Neuron (in vitro differentiated cells): ENCODE measurements around the gene YPEL4.
"Not testable (repeated sequence)": the region's sequence is repeated elsewhere in the genome, so short reads cannot be mapped to it uniquely, and the experiment has no call there.

ENCODE experiments used
- H2AFZ ChIP-seq: one replicate; pipeline ENCODE4 v1.6.1; 2013; ENCODE audit warnings: low read depth, mild to moderate bottlenecking, inconsistent platforms, low read length, moderate library complexity
- H3K27me3 ChIP-seq: one replicate; pipeline ENCODE4 v1.6.1; 2013; ENCODE audit warnings: low read length; ENCODE audit not compliant: insufficient read depth
- H3K36me3 ChIP-seq: one replicate; pipeline ENCODE4 v1.6.1; 2013; ENCODE audit warnings: low read length; ENCODE audit not compliant: insufficient read depth
- H3K4me1 ChIP-seq: one replicate; pipeline ENCODE4 v1.6.1; 2013; ENCODE audit warnings: low read length; ENCODE audit not compliant: insufficient read depth
- H3K4me3 ChIP-seq: 2 replicates; pipeline ENCODE4 v1.5.1; 2013; ENCODE audit warnings: mild to moderate bottlenecking, low read length, moderate library complexity
- H3K9me3 ChIP-seq: one replicate; pipeline ENCODE4 v1.6.1; 2013; ENCODE audit warnings: low read length

YPEL4 gene

GRCh38 chr11:57662893-57663292 is 13.2 kb upstream of the YPEL4 start:
- Histone ChIP-seq H3K9me3 (no peaks in the 10 kb centered on the region), H3K27me3 (no peaks in the 10 kb centered on the region), H3K4me1 (peaks cover 11% of the 10 kb centered on the region), H3K36me3 (peaks cover 29% of the 10 kb centered on the region), H2AFZ (no peak overlapping the region), H3K4me3 (no peak overlapping the region)

- H3K27me3 ChIP-seq: no peaks in the 10 kb centered on the region
- no peak overlapping the region for H2AFZ ChIP-seq
- H3K4me1 ChIP-seq: peaks cover 8% of the 10 kb centered on the region
- H3K9me3 ChIP-seq: no peaks in the 10 kb centered on the region
- peaks cover 29% of the 10 kb centered on the region for H3K36me3 ChIP-seq
- H3K4me3 ChIP-seq: no peak overlapping the region
These were observed 10.0 kb upstream of the YPEL4 start for GRCh38 chr11:57659669-57660068.

GRCh38 chr11:57658023-57658361 is 8.3 kb upstream of the YPEL4 start:
- H3K9me3 ChIP-seq: no peaks in the 10 kb centered on the region
- H3K4me1 ChIP-seq: peaks cover 9% of the 10 kb centered on the region
- H3K36me3 ChIP-seq: peaks cover 29% of the 10 kb centered on the region
- H3K27me3 ChIP-seq: no peaks in the 10 kb centered on the region
- no peak overlapping the region for H2AFZ ChIP-seq
- peak overlapping the region; percentile 64 for H3K4me3 ChIP-seq

- H2AFZ ChIP-seq: peak within 1 kb of the TSS; percentile 13
- H3K9me3 ChIP-seq: no peaks in the 10 kb centered on the region
- no peaks in the 10 kb centered on the region for H3K27me3 ChIP-seq
- H3K36me3 ChIP-seq: peaks cover 27% of the 10 kb centered on the region
- H3K4me3 ChIP-seq: peak within 1 kb of the TSS; percentile 64
- H3K4me1 ChIP-seq: peaks cover 11% of the 10 kb centered on the region
These were observed 7.7 kb upstream of the YPEL4 start, which contains the start of gene CLP1 for GRCh38 chr11:57657194-57658022. Gene CLP1, plus strand, starts transcription at chr11:57657762. Its CDS starts 1,715 bp downstream, at chr11:57659477.

- no peaks in the 10 kb centered on the region for H3K27me3 ChIP-seq
- H3K36me3 ChIP-seq: peaks cover 23% of the 10 kb centered on the region
- peak overlapping the region; percentile 64 for H3K4me3 ChIP-seq
These were observed 7.1 kb upstream of the YPEL4 start for GRCh38 chr11:57656885-57657193.

GRCh38 chr11:57653163-57653562 is 3.5 kb upstream of the YPEL4 start:
- H3K4me3 ChIP-seq: no peak overlapping the region
- H2AFZ ChIP-seq: no peak overlapping the region
- H3K9me3 ChIP-seq: no peaks in the 10 kb centered on the region
- no peaks in the 10 kb centered on the region for H3K27me3 ChIP-seq
- peaks cover 28% of the 10 kb centered on the region for H3K4me1 ChIP-seq
- no peaks in the 10 kb centered on the region for H3K36me3 ChIP-seq

More at GRCh38 chr11:57656885-57657193, 7.1 kb upstream of the YPEL4 start:
- Histone ChIP-seq H2AFZ (peak overlapping the region; percentile 13), H3K9me3 (no peaks in the 10 kb centered on the region), H3K4me1 (peaks cover 11% of the 10 kb centered on the region)

GRCh38 chr11:57652662-57653061 is 3.0 kb upstream of the YPEL4 start:
- no peak overlapping the region for H2AFZ ChIP-seq
- H3K9me3 ChIP-seq: no peaks in the 10 kb centered on the region
- H3K4me1 ChIP-seq: peaks cover 32% of the 10 kb centered on the region
- no peak overlapping the region for H3K4me3 ChIP-seq
- no peaks in the 10 kb centered on the region for H3K36me3 ChIP-seq
- H3K27me3 ChIP-seq: no peaks in the 10 kb centered on the region

GRCh38 chr11:57652230-57652629 is 2.5 kb upstream of the YPEL4 start:
- not testable (repeated sequence) for H2AFZ ChIP-seq, H3K9me3 ChIP-seq, H3K27me3 ChIP-seq, H3K4me3 ChIP-seq, H3K36me3 ChIP-seq
- H3K4me1 ChIP-seq: peaks cover 36% of the 10 kb centered on the region

- no peaks in the 10 kb centered on the region for H3K9me3 ChIP-seq
- H3K4me1 ChIP-seq: peaks cover 40% of the 10 kb centered on the region
- H3K4me3 ChIP-seq: no peak overlapping the region
- H3K27me3 ChIP-seq: no peaks in the 10 kb centered on the region
- H3K36me3 ChIP-seq: no peaks in the 10 kb centered on the region
- no peak overlapping the region for H2AFZ ChIP-seq
These were observed 1.7 kb upstream of the YPEL4 start for GRCh38 chr11:57651408-57651807.

GRCh38 chr11:57650739-57651090 is 1.0 kb upstream of the YPEL4 start:
- Histone ChIP-seq H3K27me3 (no peaks in the 10 kb centered on the region), H3K4me3 (no peak overlapping the region), H3K9me3 (no peaks in the 10 kb centered on the region), H3K36me3 (no peaks in the 10 kb centered on the region), H3K4me1 (peaks cover 47% of the 10 kb centered on the region), H2AFZ (no peak overlapping the region)

GRCh38 chr11:57648801-57649735 is 644 bp downstream of the YPEL4 start:
- no peak overlapping the region for H2AFZ ChIP-seq
- peak overlapping the region; percentile 36 for H3K4me3 ChIP-seq
- no peaks in the 10 kb centered on the region for H3K27me3 ChIP-seq
- H3K4me1 ChIP-seq: peaks cover 60% of the 10 kb centered on the region
- H3K36me3 ChIP-seq: no peaks in the 10 kb centered on the region
- H3K9me3 ChIP-seq: no peaks in the 10 kb centered on the region

- peaks cover 60% of the 10 kb centered on the region for H3K4me1 ChIP-seq
- H3K36me3 ChIP-seq: peaks cover 4% of the 10 kb centered on the region
- H2AFZ ChIP-seq: no peak overlapping the region
- H3K9me3 ChIP-seq: no peaks in the 10 kb centered on the region
- peak overlapping the region; percentile 36 for H3K4me3 ChIP-seq
- no peaks in the 10 kb centered on the region for H3K27me3 ChIP-seq
These were observed 1.5 kb downstream of the YPEL4 start for GRCh38 chr11:57647960-57648800.

GRCh38 chr11:57647372-57647771 is 2.3 kb downstream of the YPEL4 start:
- Histone ChIP-seq H3K36me3 (peaks cover 9% of the 10 kb centered on the region), H3K27me3 (no peaks in the 10 kb centered on the region), H2AFZ (no peak overlapping the region), H3K9me3 (no peaks in the 10 kb centered on the region), H3K4me1 (peaks cover 60% of the 10 kb centered on the region), H3K4me3 (no peak overlapping the region)
